ENCODE results near the gene MGAT3.
"Not testable (repeated sequence)": the region's sequence is repeated elsewhere in the genome, so short reads cannot be mapped to it uniquely, and the experiment has no call there.

MGAT3 gene

DNA sequence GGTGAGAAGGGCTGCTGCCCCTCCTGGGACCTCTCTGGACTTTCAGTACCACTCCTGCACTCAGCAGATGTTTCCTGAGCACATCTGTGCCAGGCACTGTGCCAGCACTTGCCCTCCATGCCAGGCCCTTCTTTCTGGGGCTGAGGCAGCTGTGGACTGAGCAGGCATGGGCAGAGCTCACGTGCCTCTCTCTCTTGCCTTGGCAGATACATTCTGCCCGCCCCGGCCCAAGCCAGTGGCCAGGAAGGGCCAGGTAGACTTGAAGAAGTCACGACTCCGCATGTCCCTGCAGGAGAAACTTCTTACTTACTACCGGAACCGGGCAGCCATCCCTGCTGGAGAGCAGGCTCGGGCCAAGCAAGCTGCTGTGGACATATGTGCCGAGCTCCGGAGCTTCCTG, 55.2 kb downstream of the MGAT3 start:
- DNase-seq (ENCODE audit: low spot score), result no peak

- DNase-seq (ENCODE audit: low spot score), result no peak
Measured at GRCh38 chr22:39513791-39514190, 57.0 kb downstream of the MGAT3 start.

- peak; percentile 40 for DNase-seq (ENCODE audit: low spot score)
Measured at GRCh38 chr22:39514373-39514973, 57.7 kb downstream of the MGAT3 start.

- DNase-seq (ENCODE audit: low spot score), result no peak
Measured at GRCh38 chr22:39515266-39516050, 58.6 kb downstream of the MGAT3 start.

- no peak for DNase-seq (ENCODE audit: low spot score)
Measured at GRCh38 chr22:39517470-39517869, 60.7 kb downstream of the MGAT3 start.

- no peak for DNase-seq (ENCODE audit: low spot score)
Measured at GRCh38 chr22:39518144-39518786, 61.5 kb downstream of the MGAT3 start.

GRCh38 chr22:39518996-39519680, 62.3 kb downstream of the MGAT3 start:
- DNase-seq (ENCODE audit: low spot score), result peak; percentile 30

DNA sequence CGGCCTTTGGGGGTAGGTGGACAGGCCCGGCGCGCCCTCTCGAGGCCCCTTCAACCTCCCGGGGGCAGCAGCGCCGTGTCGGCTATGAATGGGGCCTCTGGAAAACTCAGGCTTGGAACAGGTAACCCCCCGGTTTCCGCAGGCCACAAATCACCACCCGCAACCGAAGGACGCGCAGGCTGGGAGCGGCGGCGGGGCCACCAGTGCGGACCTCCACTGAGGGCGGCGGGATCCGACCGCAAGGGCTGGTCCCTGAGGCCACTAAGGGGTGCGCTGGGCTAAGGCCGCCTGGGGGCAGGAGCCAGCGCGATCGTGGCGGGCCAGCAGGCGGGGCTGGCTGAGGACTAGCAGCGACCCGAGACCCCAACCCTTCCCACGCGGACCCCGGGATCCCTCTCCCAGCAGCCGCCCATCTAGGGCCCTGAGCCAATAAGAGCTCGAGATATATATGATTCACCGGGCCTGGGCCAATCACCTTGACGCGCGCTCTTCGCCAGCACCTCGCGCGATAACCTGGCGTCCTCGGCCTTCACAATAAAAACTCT, 62.9 kb downstream of the MGAT3 start:
- DNase-seq (ENCODE audit: low spot score), result peak; percentile 100

- DNase-seq (ENCODE audit: low spot score), result peak; percentile 67
Measured at GRCh38 chr22:39520226-39521105, 63.7 kb downstream of the MGAT3 start, which contains the start of gene ATF4. Gene ATF4 (plus strand): TSS chr22:39520562. CDS start chr22:39521446, 884 bp downstream.

- DNase-seq (ENCODE audit: low spot score), result not testable (repeated sequence)
Measured at GRCh38 chr22:39521106-39521885, 64.5 kb downstream of the MGAT3 start.

DNA sequence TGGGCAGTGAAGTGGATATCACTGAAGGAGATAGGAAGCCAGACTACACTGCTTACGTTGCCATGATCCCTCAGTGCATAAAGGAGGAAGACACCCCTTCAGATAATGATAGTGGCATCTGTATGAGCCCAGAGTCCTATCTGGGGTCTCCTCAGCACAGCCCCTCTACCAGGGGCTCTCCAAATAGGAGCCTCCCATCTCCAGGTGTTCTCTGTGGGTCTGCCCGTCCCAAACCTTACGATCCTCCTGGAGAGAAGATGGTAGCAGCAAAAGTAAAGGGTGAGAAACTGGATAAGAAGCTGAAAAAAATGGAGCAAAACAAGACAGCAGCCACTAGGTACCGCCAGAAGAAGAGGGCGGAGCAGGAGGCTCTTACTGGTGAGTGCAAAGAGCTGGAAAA, 65.3 kb downstream of the MGAT3 start:
- not testable (repeated sequence) for DNase-seq (ENCODE audit: low spot score)

GRCh38 chr22:39522567-39523300, 65.9 kb downstream of the MGAT3 start:
- peak; percentile 41 for DNase-seq (ENCODE audit: low spot score)

DNA sequence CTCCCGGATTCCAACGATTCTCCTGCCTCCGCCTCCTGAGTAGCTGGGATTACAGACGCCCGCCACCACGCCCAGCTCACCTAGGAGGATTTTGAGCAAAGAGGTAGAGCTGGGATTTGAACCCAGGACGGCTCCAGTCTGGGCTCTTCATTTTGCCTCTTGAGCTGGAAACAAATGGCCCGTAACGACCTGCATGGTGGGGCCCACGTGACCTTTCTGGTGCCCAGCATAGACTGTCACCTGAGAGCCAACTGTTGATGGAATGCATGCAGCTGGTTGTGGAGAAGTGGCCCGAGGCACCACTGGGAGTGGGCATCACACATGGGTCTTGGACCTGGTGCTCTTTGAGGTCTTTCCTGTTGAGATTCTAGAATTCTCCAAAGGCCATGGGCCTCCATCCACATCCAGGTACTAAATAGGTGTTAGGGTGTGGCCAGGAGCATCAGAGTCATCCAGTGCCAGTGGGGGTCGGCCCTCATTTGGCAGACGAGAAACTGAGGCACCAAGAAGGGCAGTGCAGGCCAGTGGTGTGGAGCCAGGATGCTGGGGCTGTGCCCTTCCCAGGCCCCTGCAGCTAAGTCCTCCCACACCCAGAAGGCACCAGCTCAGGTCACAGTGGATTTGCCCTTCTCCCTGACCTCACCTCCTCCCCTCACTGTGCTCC, 67.4 kb downstream of the MGAT3 start:
- no peak for DNase-seq (ENCODE audit: low spot score)

DNA sequence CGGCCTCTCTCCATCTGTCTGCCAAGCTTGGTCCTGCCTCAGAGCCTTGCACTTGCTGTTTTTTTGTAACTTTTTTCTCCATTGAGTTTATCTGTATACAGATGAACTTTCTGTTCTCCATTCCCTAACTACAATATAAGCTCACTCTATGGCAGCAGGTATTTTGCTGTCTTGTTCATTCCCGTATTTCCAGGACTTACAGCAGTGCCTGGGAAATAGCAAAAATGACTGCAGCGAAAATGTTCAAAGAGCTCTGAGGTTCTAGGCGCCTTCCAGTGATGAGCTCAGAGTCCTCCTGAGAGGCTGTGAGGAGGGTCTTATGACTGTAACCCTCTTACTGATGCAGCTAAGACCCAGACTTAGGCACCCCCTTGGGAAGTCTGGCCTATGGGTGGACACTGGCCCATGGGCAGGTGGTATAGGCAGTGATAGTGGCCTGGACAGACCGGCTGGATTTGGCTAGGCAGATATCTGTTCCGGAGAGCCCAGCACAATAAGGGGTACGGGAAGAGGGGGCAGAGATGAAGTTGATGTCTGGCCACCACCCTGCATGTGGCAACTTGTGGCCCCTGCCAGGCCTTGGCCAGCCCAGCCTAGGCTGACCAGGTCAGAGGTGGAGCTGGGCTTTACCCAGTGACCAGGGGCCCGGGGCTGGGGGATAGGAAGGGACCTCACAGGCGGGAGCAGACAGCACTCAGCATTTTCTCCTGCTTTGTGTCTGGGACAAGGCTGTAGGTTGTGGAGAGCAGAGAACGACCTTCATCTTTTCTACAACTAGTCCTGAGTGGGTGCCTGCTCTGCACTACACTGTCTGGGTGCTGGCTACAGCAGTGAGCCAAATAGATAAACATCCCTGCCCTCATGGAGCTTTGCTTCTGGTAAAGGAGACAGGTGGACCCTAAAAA, 68.2 kb downstream of the MGAT3 start:
- DNase-seq (ENCODE audit: low spot score), result peak; percentile 28

DNA sequence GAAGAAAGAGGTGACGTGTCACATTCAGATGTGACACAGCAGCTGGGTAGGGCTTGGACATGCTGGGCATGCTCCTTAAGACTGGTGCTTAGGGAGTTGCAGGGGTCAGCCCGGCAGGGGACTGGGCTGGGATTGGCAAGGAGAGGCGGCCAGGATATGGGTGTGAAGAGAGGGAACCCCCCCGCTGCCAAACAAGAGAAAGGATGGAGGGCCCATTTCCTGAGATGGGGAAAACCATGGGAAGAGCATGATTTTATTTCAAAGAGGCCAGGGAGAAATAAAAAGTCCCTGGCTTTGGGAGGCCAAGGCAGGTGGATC, 68.8 kb downstream of the MGAT3 start:
- no peak for DNase-seq (ENCODE audit: low spot score)

DNA sequence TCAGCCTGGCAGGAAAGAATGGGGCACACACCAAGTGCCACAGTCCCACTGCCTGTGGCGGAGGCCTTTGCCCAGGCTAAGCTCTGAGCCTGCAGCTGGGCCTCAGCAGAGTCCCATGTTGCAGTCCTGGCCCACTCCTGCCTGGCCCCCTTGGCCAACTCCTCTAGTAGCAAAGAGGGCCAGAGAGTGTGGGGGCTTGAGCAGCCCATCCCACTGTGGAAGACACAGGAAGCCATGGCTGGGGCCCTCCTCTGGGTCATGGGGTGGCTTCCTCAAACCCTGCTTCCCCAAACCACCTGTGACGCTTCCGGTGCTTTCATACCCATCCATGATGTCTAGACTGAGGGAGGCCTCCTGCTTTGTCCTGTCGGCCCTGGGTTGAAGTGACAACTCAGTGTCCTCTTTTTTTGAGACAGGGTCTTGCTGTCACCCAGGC, 69.9 kb downstream of the MGAT3 start:
- DNase-seq (ENCODE audit: low spot score), result no peak

GRCh38 chr22:39527481-39527961, 70.7 kb downstream of the MGAT3 start:
- peak; percentile 41 for DNase-seq (ENCODE audit: low spot score)
